Nephron (organoid): ENCODE data around the gene DAB1.

ENCODE experiments used
- H3K27ac Mint-ChIP-seq, 3 experiments: 2 replicates each; pipeline ENCODE4 v1.8.0; 2020; ENCODE audit warnings: mixed read lengths in 3 of 3, mild to moderate bottlenecking in 2 of 3, moderate library complexity in 1 of 3
- H3K27me3 Mint-ChIP-seq: 2 replicates; pipeline ENCODE4 v1.8.0; 2021; ENCODE audit warnings: low read depth, mild to moderate bottlenecking, moderate library complexity, mixed read lengths
- H3K36me3 Mint-ChIP-seq: 2 replicates; pipeline ENCODE4 v1.8.0; 2020; ENCODE audit warnings: low read depth, mixed read lengths
- H3K4me1 Mint-ChIP-seq: 2 replicates; pipeline ENCODE4 v1.8.0; 2020; ENCODE audit warnings: mixed read lengths
- H3K4me3 Mint-ChIP-seq, 3 experiments: 2 replicates each; pipeline ENCODE4 v1.8.0; 2020; ENCODE audit warnings: mild to moderate bottlenecking in 3 of 3, mixed read lengths in 3 of 3, moderate library complexity in 2 of 3
- H3K9me3 Mint-ChIP-seq: 2 replicates; pipeline ENCODE4 v1.8.0; 2020; ENCODE audit warnings: mixed read lengths
- TF ChIP-seq, protein P1 (sequence below), 3 experiments: fragments of 200-600 bp; sonication (generic); IDR thresholded peaks; one replicate each; pipeline ENCODE4 v1.5.0; 2021; ENCODE audit warnings: antibody characterized with exemption in 3 of 3; ENCODE audit not compliant: unreplicated experiment in 3 of 3

The DAB1 gene

DNA sequence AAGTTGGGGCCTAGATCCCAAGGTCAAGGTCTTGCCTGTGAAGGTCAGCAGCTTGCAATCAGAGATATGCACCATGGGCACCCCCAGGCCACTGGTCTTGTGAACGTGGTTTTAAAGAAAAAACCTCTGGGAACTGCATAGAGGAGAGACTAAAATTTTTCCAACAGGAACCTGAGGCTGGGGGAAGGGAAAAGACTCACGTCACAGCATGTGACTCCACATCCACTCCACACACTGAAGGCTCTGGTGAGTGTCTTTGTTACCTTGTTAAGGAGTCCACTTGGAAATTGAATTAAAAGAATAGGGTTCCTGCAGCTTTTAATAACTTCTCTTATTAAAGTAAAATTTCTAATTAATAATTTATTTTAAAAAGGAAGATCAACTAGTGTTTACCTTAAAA is 224.9 kb downstream of the DAB1 start:
- TF ChIP-seq, protein P1, sequence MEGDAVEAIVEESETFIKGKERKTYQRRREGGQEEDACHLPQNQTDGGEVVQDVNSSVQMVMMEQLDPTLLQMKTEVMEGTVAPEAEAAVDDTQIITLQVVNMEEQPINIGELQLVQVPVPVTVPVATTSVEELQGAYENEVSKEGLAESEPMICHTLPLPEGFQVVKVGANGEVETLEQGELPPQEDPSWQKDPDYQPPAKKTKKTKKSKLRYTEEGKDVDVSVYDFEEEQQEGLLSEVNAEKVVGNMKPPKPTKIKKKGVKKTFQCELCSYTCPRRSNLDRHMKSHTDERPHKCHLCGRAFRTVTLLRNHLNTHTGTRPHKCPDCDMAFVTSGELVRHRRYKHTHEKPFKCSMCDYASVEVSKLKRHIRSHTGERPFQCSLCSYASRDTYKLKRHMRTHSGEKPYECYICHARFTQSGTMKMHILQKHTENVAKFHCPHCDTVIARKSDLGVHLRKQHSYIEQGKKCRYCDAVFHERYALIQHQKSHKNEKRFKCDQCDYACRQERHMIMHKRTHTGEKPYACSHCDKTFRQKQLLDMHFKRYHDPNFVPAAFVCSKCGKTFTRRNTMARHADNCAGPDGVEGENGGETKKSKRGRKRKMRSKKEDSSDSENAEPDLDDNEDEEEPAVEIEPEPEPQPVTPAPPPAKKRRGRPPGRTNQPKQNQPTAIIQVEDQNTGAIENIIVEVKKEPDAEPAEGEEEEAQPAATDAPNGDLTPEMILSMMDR (IDR thresholded peaks at IDR 0.05; ENCODE audit: unreplicated experiment in 3 of 3), result no peak
- Mint-ChIP-seq H3K36me3 (no peaks in the 10 kb centered on the region), H3K4me3 (no peak overlapping the region), H3K27me3 (peaks cover 4% of the 10 kb centered on the region), H3K4me1 (no peaks in the 10 kb centered on the region), H3K27ac (peak overlapping the region in 1 of 3 experiments; percentile 30), H3K9me3 (no peaks in the 10 kb centered on the region)

DNA sequence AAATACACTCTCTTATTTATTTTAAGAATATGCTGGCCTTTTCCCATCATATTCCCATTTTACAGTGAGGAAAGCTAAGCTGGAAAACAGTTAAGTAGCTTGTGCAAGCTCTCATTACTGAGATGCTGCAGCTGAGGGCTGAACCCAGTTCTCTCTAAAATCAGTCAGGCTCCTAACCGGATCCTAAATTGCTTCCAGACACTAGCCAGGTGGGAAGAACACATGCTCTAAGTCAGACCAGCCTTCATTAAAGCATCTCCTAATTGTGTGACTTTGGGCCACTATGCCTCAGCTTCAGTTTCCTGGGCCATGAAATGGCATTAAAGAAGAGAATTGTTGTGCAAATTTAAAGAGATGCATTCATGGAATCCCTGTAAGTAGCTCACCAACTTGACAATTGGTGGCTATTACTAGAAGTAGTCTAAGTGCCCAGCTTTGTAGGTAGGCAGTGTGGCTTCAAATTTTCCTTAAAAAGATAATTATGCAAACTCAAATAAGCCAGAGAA is 228.4 kb downstream of the DAB1 start:
- peaks cover 3% of the 10 kb centered on the region for H3K27me3 Mint-ChIP-seq
- no peak overlapping the region for H3K27ac Mint-ChIP-seq
- no peaks in the 10 kb centered on the region for H3K4me1 Mint-ChIP-seq
- H3K4me3 Mint-ChIP-seq, result no peak overlapping the region
- TF ChIP-seq, protein P1 (IDR thresholded peaks at IDR 0.05; ENCODE audit: unreplicated experiment in 3 of 3), result no peak
- H3K36me3 Mint-ChIP-seq, result no peaks in the 10 kb centered on the region
- H3K9me3 Mint-ChIP-seq, result no peaks in the 10 kb centered on the region

DNA sequence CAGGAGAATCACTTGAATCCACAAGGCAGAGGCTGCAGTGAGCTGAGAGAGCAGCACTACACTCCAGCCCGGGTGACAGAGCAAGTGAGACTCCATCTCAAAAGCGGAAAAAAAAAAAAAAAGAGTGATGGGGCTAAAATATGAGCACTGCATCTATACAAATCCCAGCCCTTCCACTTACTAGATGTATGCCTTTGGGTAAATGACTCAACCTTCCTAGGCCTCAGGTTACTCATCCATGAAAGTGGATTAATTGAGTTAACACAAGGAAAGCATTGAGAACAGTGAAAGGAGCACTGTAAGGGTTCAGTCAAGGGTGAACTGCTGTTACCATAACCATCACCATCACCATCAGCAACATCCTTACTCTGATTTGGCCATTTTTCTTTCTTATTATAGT is 231.6 kb downstream of the DAB1 start:
- H3K27ac Mint-ChIP-seq, result no peak overlapping the region
- H3K4me1 Mint-ChIP-seq, result no peaks in the 10 kb centered on the region
- H3K4me3 Mint-ChIP-seq, result no peak overlapping the region
- TF ChIP-seq, protein P1 (IDR thresholded peaks at IDR 0.05; ENCODE audit: unreplicated experiment in 3 of 3), result no peak
- peaks cover 6% of the 10 kb centered on the region for H3K27me3 Mint-ChIP-seq
- no peaks in the 10 kb centered on the region for H3K36me3 Mint-ChIP-seq
- no peaks in the 10 kb centered on the region for H3K9me3 Mint-ChIP-seq

DNA sequence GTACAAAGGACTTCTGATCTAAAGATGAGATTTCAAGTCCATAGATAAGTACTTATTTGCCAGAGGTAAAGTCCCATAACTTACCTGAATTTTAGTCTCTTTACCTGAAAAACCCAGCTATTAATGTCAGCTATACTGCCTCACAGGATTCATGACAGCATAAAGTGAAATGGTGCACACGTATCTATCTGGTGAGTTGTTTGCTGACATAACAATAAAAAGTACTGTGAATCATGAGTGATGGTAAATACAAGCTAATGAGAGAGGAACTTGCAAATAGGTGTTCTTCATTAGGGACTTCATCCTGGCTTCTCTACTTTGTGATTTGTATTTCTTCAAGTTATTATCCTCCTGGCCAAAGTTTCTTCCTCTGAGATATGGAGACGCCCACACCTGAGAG is 233.0 kb downstream of the DAB1 start:
- Mint-ChIP-seq H3K27me3 (peaks cover 6% of the 10 kb centered on the region), H3K4me1 (no peaks in the 10 kb centered on the region), H3K4me3 (no peak overlapping the region), H3K36me3 (no peaks in the 10 kb centered on the region), H3K9me3 (no peaks in the 10 kb centered on the region), H3K27ac (no peak overlapping the region)
- TF ChIP-seq, protein P1 (IDR thresholded peaks at IDR 0.05; ENCODE audit: unreplicated experiment in 3 of 3), result no peak

DNA sequence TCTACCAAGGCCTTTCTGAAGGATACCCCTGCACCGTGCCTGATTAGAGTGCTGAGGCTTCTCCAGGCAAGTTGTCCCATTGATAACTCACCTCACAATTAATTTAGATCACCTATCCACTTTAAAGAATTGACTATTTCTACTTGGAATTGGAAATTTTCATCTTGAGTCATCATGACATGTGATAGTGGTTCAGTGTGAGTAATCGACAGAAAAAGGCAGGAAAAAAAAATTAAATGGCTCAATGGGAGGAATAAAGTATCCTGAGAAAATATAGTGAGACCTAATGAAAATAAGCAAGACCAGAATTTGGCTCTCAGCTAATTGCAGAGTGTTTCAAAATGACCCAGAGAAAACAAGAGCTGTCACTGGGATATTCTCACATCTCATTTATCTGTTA is 235.7 kb downstream of the DAB1 start:
- H3K27me3 Mint-ChIP-seq, result peaks cover 6% of the 10 kb centered on the region
- H3K9me3 Mint-ChIP-seq, result no peaks in the 10 kb centered on the region
- no peaks in the 10 kb centered on the region for H3K4me1 Mint-ChIP-seq
- H3K27ac Mint-ChIP-seq, result no peak overlapping the region
- H3K36me3 Mint-ChIP-seq, result no peaks in the 10 kb centered on the region
- TF ChIP-seq, protein P1 (IDR thresholded peaks at IDR 0.05; ENCODE audit: unreplicated experiment in 3 of 3), result no peak
- no peak overlapping the region for H3K4me3 Mint-ChIP-seq

DNA sequence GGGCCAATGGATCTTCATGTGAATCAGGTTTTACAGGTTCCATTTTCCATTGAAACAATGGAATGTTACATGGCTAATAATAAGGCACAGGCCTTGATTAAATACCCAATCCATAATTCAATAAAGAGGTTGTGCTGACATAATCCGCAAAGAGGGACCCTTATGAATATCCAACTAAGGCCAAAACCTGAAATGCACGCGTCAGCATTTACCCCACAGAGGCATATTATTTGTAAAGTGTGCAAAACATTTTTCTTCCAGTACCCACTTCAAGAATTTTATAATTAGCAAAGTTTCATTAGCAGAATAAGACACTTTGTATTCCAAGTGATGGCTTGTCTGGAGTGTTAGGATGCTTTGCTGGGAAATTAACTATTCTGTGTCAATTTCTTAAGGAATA is 237.4 kb downstream of the DAB1 start:
- Mint-ChIP-seq H3K36me3 (no peaks in the 10 kb centered on the region), H3K27me3 (peaks cover 4% of the 10 kb centered on the region), H3K4me1 (no peaks in the 10 kb centered on the region), H3K4me3 (no peak overlapping the region), H3K9me3 (no peaks in the 10 kb centered on the region), H3K27ac (no peak overlapping the region)
- TF ChIP-seq, protein P1 (IDR thresholded peaks at IDR 0.05; ENCODE audit: unreplicated experiment in 3 of 3), result no peak
